OCI-LY1 (cell line): ENCODE results near the gene USP38.

Source experiments
- EZH2 ChIP-seq: fragments of 200-600 bp; sonication (generic), shearing (Covaris generic); IDR thresholded peaks from 2 replicates; pipeline ENCODE4 v1.8.0; 2017; ENCODE audit warnings: borderline replicate concordance, mixed run types, mild to moderate bottlenecking, antibody characterized with exemption, low read length, moderate library complexity, mixed read lengths
- TF ChIP-seq, protein P1 (sequence below): fragments of 200-600 bp; sonication (generic), shearing (Covaris generic); IDR thresholded peaks from 2 replicates; pipeline ENCODE4 v1.5.1; 2017; ENCODE audit warnings: mild to moderate bottlenecking, antibody characterized with exemption, low read length, moderate library complexity, mixed read lengths

DNA sequence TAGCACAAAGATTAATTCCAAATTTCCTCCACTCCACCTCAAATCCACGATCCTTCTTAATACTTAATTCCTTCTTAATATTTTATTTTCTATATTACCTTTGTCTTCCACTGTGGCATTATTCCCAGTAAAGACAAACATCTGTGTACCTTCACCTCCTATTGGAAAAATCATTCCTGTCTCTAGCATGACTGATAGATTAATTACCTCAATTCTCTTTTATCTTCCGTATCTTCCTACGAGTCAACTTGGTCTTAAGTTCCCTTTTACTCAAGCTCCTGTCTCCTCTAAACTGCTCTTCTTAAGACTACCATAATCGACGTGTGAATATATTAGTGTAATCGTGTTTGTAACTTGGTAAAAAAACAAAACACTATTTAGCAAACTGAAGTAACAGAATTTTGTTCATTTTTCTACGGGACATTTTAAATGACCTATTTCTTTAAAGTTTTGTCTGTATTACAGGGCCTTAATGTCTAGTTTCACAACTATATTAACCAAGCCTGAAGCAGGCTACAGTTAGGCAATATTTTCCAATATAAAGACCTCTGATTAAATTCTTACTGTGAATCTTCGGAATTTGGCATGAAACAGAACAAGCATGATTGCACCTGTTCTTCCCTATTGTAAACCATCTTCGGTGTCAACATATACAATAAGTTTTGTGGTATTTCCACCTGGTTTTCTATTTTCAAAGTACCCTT, 1.1 kb upstream of the USP38 start:
- TF ChIP-seq, protein P1, sequence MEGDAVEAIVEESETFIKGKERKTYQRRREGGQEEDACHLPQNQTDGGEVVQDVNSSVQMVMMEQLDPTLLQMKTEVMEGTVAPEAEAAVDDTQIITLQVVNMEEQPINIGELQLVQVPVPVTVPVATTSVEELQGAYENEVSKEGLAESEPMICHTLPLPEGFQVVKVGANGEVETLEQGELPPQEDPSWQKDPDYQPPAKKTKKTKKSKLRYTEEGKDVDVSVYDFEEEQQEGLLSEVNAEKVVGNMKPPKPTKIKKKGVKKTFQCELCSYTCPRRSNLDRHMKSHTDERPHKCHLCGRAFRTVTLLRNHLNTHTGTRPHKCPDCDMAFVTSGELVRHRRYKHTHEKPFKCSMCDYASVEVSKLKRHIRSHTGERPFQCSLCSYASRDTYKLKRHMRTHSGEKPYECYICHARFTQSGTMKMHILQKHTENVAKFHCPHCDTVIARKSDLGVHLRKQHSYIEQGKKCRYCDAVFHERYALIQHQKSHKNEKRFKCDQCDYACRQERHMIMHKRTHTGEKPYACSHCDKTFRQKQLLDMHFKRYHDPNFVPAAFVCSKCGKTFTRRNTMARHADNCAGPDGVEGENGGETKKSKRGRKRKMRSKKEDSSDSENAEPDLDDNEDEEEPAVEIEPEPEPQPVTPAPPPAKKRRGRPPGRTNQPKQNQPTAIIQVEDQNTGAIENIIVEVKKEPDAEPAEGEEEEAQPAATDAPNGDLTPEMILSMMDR, result no peak
- TF ChIP-seq EZH2, result no peak
